ENCODE measurements around the gene HDDC3. TPM values are rescaled to one million over a fixed set of nuclear protein-coding genes. Genes with fewer than 3 reads are reported as not detected.

The HDDC3 gene
- total RNA-seq, 1 donor from 2014 or later = 8.6 TPM

GRCh38 chr15:90954712-90955623 is 22.6 kb upstream of the HDDC3 start, which contains the start of gene RCCD1:
Gene RCCD1, plus strand, starts transcription at chr15:90954884. Its CDS starts 1,851 bp downstream, at chr15:90956735.
- DNase-seq (ENCODE audit: low spot score in 2 of 2) (peak; percentile 98 to 99), FAIRE-seq (no peak)

DNA sequence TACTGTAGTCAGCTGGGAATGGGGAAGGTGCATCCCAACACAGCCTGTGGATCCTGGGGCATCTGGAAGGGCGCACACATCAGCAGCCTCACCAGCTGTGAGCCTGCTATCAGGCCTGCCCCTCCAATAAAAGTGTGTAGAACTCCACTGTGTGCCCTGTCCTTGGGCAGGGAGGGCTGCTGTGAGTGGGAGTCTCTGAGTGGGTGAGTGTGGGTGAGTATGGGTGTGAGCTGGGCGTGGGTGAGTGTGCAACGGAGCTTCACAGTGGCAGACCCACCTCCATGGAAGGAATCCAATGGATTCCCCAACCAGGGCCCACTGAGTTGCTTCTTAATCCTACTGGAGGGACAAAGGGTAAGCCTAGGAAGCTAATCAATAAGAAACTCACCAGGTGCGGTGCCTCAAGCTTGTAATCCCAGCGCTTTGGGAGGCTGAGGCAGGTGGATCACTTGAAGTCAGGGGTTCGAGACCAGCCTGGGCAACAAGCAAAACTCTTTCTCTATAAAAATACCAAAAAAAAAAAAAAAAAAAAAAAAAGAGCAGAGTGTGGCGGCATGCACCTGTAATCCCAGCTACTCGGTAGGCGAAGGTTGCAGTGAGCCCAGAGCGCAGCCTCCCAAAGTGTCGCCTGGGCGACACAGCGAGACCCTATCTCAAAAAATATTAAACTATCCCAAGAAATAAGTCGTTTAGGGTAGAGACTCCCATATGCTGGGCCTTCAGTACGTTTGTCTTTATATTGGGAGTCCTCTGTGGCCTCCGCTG is 21.8 kb upstream of the HDDC3 start:
- FAIRE-seq = no peak
- DNase-seq (ENCODE audit: low spot score in 2 of 2) = no peak

DNA sequence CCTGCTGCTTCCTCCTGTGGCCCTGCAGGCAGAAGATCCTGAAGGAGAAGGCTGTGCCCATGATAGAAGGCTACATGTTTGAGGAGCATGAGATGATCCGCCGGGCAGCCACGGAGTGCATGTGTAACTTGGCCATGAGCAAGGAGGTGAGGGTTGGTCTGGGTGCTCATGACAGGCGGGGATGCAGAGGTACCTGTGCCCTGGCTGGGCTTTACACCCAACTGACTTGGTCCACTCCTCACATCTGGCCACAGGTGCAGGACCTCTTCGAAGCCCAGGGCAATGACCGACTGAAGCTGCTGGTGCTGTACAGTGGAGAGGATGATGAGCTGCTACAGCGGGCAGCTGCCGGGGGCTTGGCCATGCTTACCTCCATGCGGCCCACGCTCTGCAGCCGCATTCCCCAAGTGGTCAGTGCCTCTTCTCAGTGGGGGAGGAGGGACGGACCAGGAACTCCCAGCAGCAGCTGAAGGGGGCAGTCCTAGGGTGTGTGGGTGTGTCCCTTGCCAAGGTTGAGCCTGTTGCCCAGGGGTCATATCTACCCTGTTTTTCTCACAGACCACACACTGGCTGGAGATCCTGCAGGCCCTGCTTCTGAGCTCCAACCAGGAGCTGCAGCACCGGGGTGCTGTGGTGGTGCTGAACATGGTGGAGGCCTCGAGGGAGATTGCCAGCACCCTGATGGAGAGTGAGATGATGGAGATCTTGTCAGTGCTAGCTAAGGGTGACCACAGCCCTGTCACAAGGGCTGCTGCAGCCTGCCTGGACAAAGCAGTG is 20.7 kb upstream of the HDDC3 start:
- DNase-seq (ENCODE audit: low spot score in 2 of 2) (no peak), FAIRE-seq (no peak)

GRCh38 chr15:90950676-90951075 is 18.3 kb upstream of the HDDC3 start:
- FAIRE-seq = no peak
- no peak for DNase-seq (ENCODE audit: low spot score in 2 of 2)

- FAIRE-seq = no peak
Observed at GRCh38 chr15:90949979-90950675, 17.8 kb upstream of the HDDC3 start.

DNA sequence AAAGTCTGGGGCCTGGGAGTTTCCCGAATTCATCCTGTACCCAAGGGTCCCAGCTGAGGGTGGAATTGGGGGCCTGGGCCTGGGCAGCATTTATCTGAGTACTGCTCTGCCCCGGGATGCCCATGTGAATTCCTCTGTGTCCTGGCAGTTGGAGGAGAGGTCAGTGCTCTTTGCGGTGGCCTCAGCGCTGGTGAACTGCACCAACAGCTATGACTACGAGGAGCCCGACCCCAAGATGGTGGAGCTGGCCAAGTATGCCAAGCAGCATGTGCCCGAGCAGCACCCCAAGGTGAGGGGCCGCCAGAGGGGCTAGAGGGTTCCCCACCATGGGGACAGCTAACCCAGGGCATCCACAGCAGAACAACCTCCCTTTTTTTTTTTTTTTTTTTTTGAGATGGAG is 16.2 kb upstream of the HDDC3 start:
- no peak for DNase-seq (ENCODE audit: low spot score in 2 of 2)
- FAIRE-seq = no peak

More at GRCh38 chr15:90949979-90950675, 17.8 kb upstream of the HDDC3 start:
- no peak for DNase-seq (ENCODE audit: low spot score in 2 of 2)

DNA sequence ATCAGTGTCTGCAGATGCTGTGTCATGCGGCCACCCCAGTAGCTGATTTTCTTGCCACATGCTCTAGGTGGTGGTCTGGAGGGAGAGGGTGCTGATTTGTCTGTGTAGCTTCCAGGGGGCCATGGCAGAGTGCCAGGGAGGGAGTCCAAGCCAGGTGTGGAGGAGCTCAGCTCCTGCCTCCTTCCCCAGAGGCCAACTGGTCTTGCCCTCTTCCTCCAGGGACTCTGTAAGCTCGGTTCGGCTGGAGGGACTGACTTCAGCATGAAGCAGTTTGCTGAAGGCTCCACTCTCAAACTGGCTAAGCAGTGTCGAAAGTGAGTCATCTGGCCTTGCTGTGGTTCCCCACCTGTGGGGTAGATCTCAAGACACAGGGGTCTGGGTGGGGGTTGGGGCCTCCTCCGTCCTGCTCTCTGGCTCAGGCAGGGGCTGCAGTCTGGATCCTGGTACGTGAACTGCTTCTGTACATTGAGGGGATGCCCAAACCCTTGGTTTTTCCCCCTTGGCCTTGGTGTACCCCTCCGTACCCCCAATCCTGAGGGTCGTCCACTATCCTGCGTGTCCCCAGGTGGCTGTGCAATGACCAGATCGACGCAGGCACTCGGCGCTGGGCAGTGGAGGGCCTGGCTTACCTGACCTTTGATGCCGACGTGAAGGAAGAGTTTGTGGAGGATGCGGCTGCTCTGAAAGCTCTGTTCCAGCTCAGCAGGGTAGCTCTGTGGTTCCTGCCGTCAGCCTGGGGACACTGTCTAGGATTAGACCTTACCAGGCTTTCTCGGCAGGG is 15.4 kb upstream of the HDDC3 start:
- FAIRE-seq (no peak), DNase-seq (ENCODE audit: low spot score in 2 of 2) (peak in 1 of 2 donors; percentile 9)

DNA sequence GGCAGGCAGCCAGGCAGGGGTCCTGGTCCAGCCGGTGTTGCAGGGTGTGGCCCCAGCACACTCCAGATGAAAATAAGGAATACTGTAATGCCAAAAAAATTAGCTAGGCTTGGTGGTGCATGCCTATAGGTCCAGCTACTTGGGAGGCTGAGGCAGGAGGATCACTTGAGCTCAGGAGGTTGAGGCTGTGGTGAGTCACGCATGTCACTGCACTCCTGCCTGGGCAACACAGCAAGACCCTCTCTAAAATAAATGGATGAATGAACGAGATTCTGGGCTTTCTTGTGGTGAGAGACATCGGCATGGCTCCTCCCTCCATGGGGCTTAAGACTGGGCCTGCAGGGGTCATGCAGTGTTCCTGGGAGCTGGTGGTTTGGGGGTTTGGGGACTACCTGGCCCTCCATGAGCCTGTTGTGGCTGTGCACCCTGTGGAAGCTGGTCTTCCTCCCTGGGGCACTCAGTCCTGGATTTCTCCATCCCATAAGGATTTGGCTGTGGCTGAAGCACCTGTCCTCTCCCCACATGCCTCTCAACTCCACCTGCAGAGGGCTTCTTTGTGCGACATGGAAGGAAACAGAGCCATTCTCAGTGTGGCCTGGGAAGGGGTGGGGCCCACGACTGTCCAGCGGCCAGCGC is 14.7 kb upstream of the HDDC3 start:
- FAIRE-seq (no peak), DNase-seq (ENCODE audit: low spot score in 2 of 2) (peak in 1 of 2 donors; percentile 10)

GRCh38 chr15:90946538-90946937 is 14.2 kb upstream of the HDDC3 start:
- peak in 1 of 2 donors; percentile 7 for DNase-seq (ENCODE audit: low spot score in 2 of 2)
- no peak for FAIRE-seq

DNA sequence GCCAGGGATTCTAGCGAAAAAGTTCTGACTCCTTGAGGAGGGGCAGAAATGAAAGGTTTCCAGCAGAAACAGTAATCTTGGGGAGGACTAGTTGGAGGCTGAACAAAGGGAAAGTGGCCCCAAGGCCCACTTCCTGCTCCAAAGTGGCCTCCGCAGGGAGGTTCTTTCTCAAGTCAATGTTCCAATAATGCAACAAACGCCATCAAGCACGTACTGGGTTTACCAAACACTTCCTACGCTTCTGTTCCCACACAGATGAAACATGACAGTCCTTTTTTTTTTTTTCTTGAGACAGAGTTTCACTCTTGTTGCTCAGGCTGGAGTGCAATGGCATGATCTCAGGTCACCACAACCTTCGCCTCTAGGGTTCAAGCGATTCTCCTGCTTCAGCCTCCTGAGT is 12.7 kb upstream of the HDDC3 start:
- no peak for FAIRE-seq
- peak in 1 of 2 donors; percentile 5 for DNase-seq (ENCODE audit: low spot score in 2 of 2)

DNA sequence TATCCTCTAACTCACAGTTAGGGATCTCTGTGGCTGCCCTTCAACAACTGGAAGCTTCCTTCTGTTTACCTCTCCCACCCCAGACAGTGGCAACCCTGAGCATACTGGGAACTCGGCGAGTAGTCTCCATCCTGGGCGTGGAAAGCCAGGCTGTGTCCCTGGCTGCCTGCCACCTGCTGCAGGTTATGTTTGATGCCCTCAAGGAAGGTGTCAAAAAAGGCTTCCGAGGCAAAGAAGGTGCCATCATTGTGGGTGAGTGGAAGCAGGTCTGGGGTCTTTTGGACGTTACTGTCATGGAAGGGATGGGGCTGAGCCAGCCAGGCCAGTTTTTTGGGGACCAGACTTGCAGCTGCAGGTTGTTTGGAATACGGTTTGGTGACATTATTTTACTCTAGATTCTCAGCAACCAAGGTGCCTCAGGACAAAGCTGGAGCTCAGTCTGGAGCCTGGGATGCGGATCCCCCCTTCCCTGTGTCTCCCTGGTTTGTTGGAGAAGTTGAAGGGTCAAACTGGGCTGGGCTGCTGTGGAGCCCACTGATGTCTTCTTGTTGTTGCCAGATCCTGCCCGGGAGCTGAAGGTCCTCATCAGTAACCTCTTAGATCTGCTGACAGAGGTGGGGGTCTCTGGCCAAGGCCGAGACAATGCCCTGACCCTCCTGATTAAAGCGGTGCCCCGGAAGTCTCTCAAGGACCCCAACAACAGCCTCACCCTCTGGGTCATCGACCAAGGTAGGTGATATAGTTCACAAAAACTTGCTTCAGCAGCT is 10.2 kb upstream of the HDDC3 start:
- no peak for FAIRE-seq
- DNase-seq (ENCODE audit: low spot score in 2 of 2) = no peak

DNA sequence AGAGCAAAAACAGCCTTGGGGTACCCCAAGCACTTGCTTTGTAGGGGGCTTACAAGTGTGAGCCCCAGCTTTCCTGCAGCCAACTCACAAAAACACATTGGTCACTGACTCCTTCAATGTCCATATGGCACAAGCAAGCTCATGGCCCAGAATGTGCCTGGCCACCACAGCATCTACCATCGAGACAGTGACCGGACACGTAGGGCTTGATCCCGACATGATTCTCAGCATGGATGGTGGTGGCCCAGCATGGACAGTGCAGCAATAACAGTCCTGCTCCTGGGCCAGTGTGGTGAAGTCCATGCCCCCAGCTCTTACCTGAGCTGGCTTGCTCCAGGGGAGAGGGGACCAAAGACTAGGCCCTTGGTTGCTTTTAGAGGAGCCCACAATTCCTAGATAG is 8.7 kb upstream of the HDDC3 start:
- no peak for DNase-seq (ENCODE audit: low spot score in 2 of 2)
- FAIRE-seq = no peak

- DNase-seq (ENCODE audit: low spot score in 2 of 2) (no peak), FAIRE-seq (no peak)
Observed at GRCh38 chr15:90939756-90940155, 7.4 kb upstream of the HDDC3 start.

GRCh38 chr15:90938261-90938660 is 5.9 kb upstream of the HDDC3 start:
- DNase-seq (ENCODE audit: low spot score in 2 of 2) = no peak
- no peak for FAIRE-seq

DNA sequence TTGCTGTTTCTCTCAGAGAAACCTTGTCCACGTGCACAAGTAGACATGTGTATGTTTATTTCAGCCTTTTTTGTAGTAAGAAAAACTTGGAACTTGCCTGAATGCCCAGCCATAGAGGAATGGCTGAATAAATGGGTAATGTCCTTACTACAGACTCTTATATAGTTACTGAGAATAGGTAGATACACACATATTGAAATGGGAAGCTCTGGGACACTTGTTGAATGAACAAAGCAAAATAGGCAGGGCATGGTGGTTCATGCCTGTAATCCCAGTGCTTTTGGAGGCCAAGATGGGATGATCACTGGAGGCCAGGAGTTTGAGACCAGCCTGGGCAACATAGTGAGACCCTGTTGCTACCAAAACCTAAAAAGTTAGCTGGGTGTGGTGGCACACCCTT is 4.5 kb upstream of the HDDC3 start:
- DNase-seq (ENCODE audit: low spot score in 2 of 2) = no peak
- FAIRE-seq = no peak

DNA sequence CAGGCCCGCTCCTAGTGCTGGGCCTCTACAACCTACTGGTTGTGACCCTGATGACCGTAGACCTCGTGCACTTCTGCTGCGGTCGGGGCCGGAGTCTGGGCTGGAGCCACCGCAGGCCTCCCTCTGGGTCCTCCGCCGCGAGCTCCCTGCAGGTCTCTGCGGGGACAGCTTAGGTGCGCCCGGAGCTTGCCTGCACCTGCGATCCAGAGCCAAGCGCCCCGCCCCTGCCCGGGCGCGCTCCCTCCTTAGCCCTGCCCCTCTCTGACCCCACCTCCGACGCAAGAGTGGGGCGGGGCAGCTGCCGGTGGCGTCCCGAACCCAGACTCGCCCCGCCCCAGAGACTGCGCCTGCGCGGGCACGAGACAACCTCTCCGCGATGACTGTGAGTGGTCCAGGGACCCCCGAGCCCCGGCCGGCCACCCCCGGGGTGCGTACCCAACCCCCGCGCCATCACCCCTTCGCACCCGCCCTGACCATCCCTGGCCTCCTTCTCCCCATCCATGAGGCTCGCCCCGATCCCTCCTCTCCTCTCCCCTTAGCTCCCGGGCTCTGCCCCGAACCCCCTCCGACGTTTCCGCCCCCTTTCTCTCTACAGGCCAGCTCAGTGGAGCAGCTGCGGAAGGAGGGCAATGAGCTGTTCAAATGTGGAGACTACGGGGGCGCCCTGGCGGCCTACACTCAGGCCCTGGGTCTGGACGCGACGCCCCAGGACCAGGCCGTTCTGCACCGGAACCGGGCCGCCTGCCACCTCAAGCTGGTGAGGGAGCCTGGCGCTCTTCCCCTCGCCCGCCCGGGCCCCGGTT is 2.8 kb upstream of the HDDC3 start, which contains the start of gene UNC45A:
Gene UNC45A, plus strand, starts transcription at position 337 of the 803 bp plus-strand sequence. Its CDS starts 40 bp downstream, at position 377.
- no peak for FAIRE-seq
- peak; percentile 94 to 95 for DNase-seq (ENCODE audit: low spot score in 2 of 2)
